Measurements from ENCODE around the gene FNBP1.

DNA sequence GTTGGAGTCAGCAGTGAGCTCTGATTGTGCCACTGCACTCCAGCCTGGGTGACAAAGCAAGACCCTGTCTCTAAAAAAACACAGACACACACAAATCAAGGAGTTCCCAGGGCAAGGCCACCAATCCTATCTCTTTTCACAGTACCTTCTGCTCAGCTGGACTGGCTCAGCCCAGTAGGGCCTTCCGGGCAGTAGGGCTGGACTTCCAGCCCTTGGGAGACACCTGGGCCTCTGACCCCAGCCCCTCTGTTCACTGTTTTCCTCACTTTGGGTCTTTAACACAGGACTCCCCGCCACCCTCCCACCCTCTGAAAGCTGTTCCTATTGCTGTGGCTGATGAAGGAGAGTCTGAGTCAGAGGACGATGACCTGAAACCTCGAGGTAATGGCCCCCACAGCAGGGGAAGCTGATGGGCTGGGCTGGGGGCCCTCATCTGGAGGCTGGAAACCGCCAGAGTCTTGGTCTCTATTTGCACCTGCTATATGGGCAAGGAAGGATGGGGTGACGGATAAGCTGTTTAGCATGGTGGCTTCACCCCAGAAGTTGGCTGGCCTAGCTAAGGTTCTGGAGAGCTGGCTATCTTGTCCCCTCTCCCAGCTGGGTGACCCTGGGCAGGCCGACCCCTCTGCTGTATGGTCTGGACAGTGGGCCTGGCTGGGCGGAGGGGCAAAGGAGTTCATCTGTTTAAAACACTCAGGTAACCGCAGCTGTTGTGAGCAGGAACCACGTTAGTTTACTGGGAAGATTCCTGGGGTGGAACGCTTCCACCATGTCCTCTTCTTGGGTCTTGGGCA is 182.1 kb downstream of the FNBP1 start:
- TF ChIP-seq NFRKB (IDR thresholded peaks at IDR 0.05) = no peak
- no peak for TF ChIP-seq FOXA1 (IDR thresholded peaks at IDR 0.05)
